ENCODE measurements around the gene ETV6.

Gene ETV6

GRCh38 chr12:11778713-11779685 lies 129.5 kb downstream of the ETV6 start:
- no peak for DNase-seq

- DNase-seq = no peak
Measured at GRCh38 chr12:11780521-11781101, 131.1 kb downstream of the ETV6 start.

GRCh38 chr12:11782914-11783420 lies 133.5 kb downstream of the ETV6 start:
- DNase-seq = no peak

- no peak for DNase-seq
Measured at GRCh38 chr12:11785712-11786111, 136.2 kb downstream of the ETV6 start.

GRCh38 chr12:11786638-11787365 lies 137.3 kb downstream of the ETV6 start:
- peak in 1 of 4 experiments; percentile 36 for DNase-seq

GRCh38 chr12:11787437-11787836 lies 138.0 kb downstream of the ETV6 start:
- DNase-seq = no peak

- no peak for DNase-seq
Measured at GRCh38 chr12:11787933-11788849, 138.7 kb downstream of the ETV6 start.

GRCh38 chr12:11793921-11794710 lies 144.6 kb downstream of the ETV6 start:
- no peak for DNase-seq

- DNase-seq = no peak
Measured at GRCh38 chr12:11794751-11795150, 145.3 kb downstream of the ETV6 start.

- DNase-seq = peak in 2 of 4 experiments; percentile 43 to 47
Measured at GRCh38 chr12:11795192-11795912, 145.9 kb downstream of the ETV6 start.

GRCh38 chr12:11795913-11796459 lies 146.5 kb downstream of the ETV6 start:
- DNase-seq = no peak

GRCh38 chr12:11797317-11797913 lies 147.9 kb downstream of the ETV6 start:
- DNase-seq = peak; percentile 48 to 73 (median 62)

GRCh38 chr12:11798006-11798708 lies 148.7 kb downstream of the ETV6 start:
- DNase-seq = peak in 3 of 4 experiments; percentile 59 to 65 (median 65)

GRCh38 chr12:11798856-11799501 lies 149.5 kb downstream of the ETV6 start:
- no peak for DNase-seq

GRCh38 chr12:11799502-11799873 lies 150.0 kb downstream of the ETV6 start:
- DNase-seq = no peak

GRCh38 chr12:11801643-11802042 lies 152.2 kb downstream of the ETV6 start:
- no peak for DNase-seq

GRCh38 chr12:11804130-11804529 lies 154.7 kb downstream of the ETV6 start:
- DNase-seq = peak in 3 of 4 experiments; percentile 30 to 47 (median 41)

GRCh38 chr12:11805043-11805442 lies 155.6 kb downstream of the ETV6 start:
- DNase-seq = peak in 1 of 4 experiments; percentile 37

All from suppressor macrophage (primary cell).